Keratinocyte (primary cell): Measurements from ENCODE around the gene AP3B1. TPM values are rescaled to one million over a fixed set of nuclear protein-coding genes. Genes with fewer than 3 reads are reported as not detected.

ENCODE experiments used
- DNase-seq: peaks from one replicate; pipeline ENCODE4 v3.0.0-alpha.2; 2011; ENCODE audit warnings: low read depth, missing footprints, low spot score
- FAIRE-seq: peaks from 2 replicates; lab custom pipeline; 2011; peaks lifted over from hg19 to GRCh38; lab: Jason Lieb, UNC
- H2AFZ ChIP-seq: 2 replicates; pipeline ENCODE4 v1.6.0; 2012; ENCODE audit warnings: low read length, control low read depth, inconsistent platforms; ENCODE audit not compliant: control insufficient read depth
- H3K27ac ChIP-seq: 2 replicates; pipeline ENCODE4 v1.5.1; 2011; ENCODE audit warnings: low read length; ENCODE audit not compliant: control insufficient read depth, insufficient read depth
- H3K27me3 ChIP-seq: 3 replicates; pipeline ENCODE4 v1.6.0; 2011; ENCODE audit warnings: low read length; ENCODE audit not compliant: control insufficient read depth, insufficient read depth; ENCODE audit errors: extremely low read depth
- H3K36me3 ChIP-seq, 2 experiments: 2 replicates in 1 of 2; 3 replicates in 1 of 2; pipeline ENCODE4 v1.5.1; 2011; ENCODE audit warnings: low read length in 2 of 2, mild to moderate bottlenecking in 1 of 2; ENCODE audit not compliant: control insufficient read depth in 2 of 2, insufficient read depth in 2 of 2; ENCODE audit errors: extremely low read depth in 1 of 2
- H3K4me1 ChIP-seq: 3 replicates; pipeline ENCODE4 v1.5.1; 2011; ENCODE audit warnings: low read length; ENCODE audit not compliant: control insufficient read depth, insufficient read depth; ENCODE audit errors: extremely low read depth
- H3K4me2 ChIP-seq: 3 replicates; pipeline ENCODE4 v1.6.0; 2011; ENCODE audit warnings: low read depth, low read length; ENCODE audit not compliant: control insufficient read depth, insufficient read depth; ENCODE audit errors: extremely low read depth
- H3K4me3 ChIP-seq, 3 experiments: fragments of 200-600 bp in 1 of 3; sonication (generic) in 1 of 3; 2 replicates in 2 of 3; 3 replicates in 1 of 3; pipeline ENCODE4 v1.5.1; 2011 to 2016; ENCODE audit warnings: low read length in 3 of 3, mild to moderate bottlenecking in 3 of 3, control low read depth in 2 of 3, inconsistent platforms in 1 of 3, low read depth in 1 of 3, mixed read lengths in 1 of 3, mixed run types in 1 of 3, moderate library complexity in 1 of 3; ENCODE audit not compliant: control insufficient read depth in 2 of 3, insufficient read depth in 2 of 3; ENCODE audit errors: extremely low read depth in 1 of 3
- H3K79me2 ChIP-seq: 2 replicates; pipeline ENCODE4 v1.6.0; 2012; ENCODE audit warnings: low read length; ENCODE audit not compliant: control insufficient read depth, insufficient read depth
- H3K9ac ChIP-seq: 3 replicates; pipeline ENCODE4 v1.6.0; 2011; ENCODE audit warnings: low read length; ENCODE audit not compliant: control insufficient read depth, insufficient read depth; ENCODE audit errors: extremely low read depth
- H3K9me1 ChIP-seq: 3 replicates; pipeline ENCODE4 v1.6.0; 2011; ENCODE audit warnings: low read length; ENCODE audit not compliant: control insufficient read depth, insufficient read depth; ENCODE audit errors: extremely low read depth
- H3K9me3 ChIP-seq: 2 replicates; pipeline ENCODE4 v1.5.1; 2012; ENCODE audit warnings: low read depth, low read length; ENCODE audit not compliant: control insufficient read depth
- H4K20me1 ChIP-seq: 3 replicates; pipeline ENCODE4 v1.6.0; 2011; ENCODE audit warnings: low read length; ENCODE audit not compliant: control insufficient read depth, insufficient read depth; ENCODE audit errors: extremely low read depth
- EZH2 ChIP-seq: IDR thresholded peaks from one replicate; pipeline ENCODE4 v1.6.1; 2012; ENCODE audit warnings: inconsistent platforms, mild to moderate bottlenecking, low read length, moderate library complexity
- dilution Hi-C: fragments of 300-500 bp; cut with MboI; formaldehyde crosslinking; loops from one replicate; pipeline ENCODE4 v1.7.0; 2020; ENCODE audit warnings: low sequenced_read_pairs; ENCODE audit not compliant: extremely low pct_ligation_motif_present
- polyA minus RNA-seq, 3 experiments: library from RNA; depleted of rRNA, polyadenylated mRNA; stranded (reverse); fragments of >200 nt; gene quantifications; 1 replicate in 1 of 3; 2 replicates in 1 of 3; 3 replicates in 1 of 3; pipeline ENCODE4 v1.2.3, GENCODE V29; 2011
- polyA plus RNA-seq, 5 experiments: library from polyadenylated mRNA; depleted of rRNA in 3 of 5; stranded (reverse) in 3 of 5; stranded (forward) in 1 of 5; unstranded in 1 of 5; fragments of >200 nt; gene quantifications; 1 replicate in 1 of 5; 2 replicates in 3 of 5; 3 replicates in 1 of 5; pipeline versions ENCODE4 v1.2.1 to v1.2.3, GENCODE V29; 2011 to 2012; ENCODE audit warnings: missing spikeins in 2 of 5, low read depth in 1 of 5, low replicate concordance in 1 of 5
- TF ChIP-seq, protein P1 (sequence below), 3 experiments: IDR thresholded peaks in 1 of 3; conservative IDR thresholded peaks in 1 of 3; optimal IDR thresholded peaks in 1 of 3; 2 replicates in 2 of 3; 3 replicates in 1 of 3; pipeline versions ENCODE3 to v1.5.1; 2011; ENCODE audit warnings: low read length in 3 of 3, mild to moderate bottlenecking in 3 of 3, moderate library complexity in 2 of 3, control low read depth in 1 of 3, inconsistent platforms in 1 of 3; ENCODE audit not compliant: insufficient read depth in 2 of 3; ENCODE audit errors: extremely low read depth in 1 of 3

Gene AP3B1, protein sequence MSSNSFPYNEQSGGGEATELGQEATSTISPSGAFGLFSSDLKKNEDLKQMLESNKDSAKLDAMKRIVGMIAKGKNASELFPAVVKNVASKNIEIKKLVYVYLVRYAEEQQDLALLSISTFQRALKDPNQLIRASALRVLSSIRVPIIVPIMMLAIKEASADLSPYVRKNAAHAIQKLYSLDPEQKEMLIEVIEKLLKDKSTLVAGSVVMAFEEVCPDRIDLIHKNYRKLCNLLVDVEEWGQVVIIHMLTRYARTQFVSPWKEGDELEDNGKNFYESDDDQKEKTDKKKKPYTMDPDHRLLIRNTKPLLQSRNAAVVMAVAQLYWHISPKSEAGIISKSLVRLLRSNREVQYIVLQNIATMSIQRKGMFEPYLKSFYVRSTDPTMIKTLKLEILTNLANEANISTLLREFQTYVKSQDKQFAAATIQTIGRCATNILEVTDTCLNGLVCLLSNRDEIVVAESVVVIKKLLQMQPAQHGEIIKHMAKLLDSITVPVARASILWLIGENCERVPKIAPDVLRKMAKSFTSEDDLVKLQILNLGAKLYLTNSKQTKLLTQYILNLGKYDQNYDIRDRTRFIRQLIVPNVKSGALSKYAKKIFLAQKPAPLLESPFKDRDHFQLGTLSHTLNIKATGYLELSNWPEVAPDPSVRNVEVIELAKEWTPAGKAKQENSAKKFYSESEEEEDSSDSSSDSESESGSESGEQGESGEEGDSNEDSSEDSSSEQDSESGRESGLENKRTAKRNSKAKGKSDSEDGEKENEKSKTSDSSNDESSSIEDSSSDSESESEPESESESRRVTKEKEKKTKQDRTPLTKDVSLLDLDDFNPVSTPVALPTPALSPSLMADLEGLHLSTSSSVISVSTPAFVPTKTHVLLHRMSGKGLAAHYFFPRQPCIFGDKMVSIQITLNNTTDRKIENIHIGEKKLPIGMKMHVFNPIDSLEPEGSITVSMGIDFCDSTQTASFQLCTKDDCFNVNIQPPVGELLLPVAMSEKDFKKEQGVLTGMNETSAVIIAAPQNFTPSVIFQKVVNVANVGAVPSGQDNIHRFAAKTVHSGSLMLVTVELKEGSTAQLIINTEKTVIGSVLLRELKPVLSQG
- 40.1 to 65.1 TPM (median 57.4 TPM) in 3 replicates for polyA plus RNA-seq
- polyA plus RNA-seq (2011; ENCODE audit: low read depth) = 41.0 TPM
- 38.4 and 79.1 TPM in 2 replicates for polyA plus RNA-seq (2011; cell fraction: cytosol; rRNA removed)
- polyA plus RNA-seq (2011; cell fraction: nucleus; rRNA removed) = 61.9 and 72.3 TPM in 2 replicates
- polyA plus RNA-seq (2012; ENCODE audit: low replicate concordance) = 25.7 and 40.8 TPM in 2 replicates
- 26.4 to 83.3 TPM (median 47.4 TPM) in 3 replicates for polyA minus RNA-seq
- polyA minus RNA-seq (2011; cell fraction: cytosol; rRNA and poly(A)+ RNA removed) = 26.1 TPM
- 39.6 and 79.4 TPM in 2 replicates for polyA minus RNA-seq (2011; cell fraction: nucleus; rRNA and poly(A)+ RNA removed)

DNA sequence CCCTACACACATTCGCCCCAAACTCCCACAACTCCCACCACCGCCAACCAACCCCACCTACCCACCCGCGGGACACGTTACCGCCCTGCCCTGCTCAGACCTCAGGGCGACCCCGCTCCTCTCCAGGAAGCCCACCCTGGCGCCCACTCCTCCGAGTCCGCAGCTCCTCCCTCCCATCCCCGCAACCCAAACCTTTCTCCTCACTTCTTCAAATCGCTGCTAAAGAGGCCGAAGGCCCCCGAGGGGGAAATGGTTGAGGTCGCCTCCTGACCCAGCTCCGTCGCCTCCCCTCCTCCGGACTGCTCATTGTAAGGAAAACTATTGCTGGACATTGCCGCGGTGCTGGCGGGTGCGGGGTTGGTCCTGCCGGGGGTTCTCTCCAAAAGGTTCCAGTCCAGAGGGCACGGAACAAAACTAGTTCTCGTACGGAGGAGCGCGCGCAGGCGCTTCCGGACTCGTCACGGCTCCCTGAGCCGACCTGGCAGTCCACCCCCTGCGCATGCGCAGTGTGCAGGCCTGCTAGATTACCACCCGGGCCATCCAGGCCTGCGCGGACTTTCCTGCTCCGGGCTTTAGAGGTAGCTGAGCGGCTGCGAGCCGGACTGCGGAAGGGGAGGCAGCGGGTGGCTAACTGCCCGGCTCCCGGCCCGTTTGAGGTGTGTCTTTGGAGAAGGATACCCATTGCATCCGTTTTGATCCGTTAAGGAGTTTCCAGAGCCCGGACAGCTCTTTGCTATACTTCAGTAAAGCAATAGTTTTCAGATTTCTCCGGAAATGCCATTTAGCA is at the start of gene AP3B1:
Gene AP3B1 (minus strand): TSS at position 451 of the 787 bp plus-strand sequence. CDS start 119 bp downstream, at position 332.
- H3K9me3 ChIP-seq = no peaks in the 10 kb centered on the region
- H3K79me2 ChIP-seq = peaks cover 48% of the 10 kb centered on the region
- H3K4me1 ChIP-seq = peaks cover 10% of the 10 kb centered on the region
- peak within 1 kb of the TSS; percentile 93 to 98 (median 98) for H3K4me3 ChIP-seq
- no peaks in the 10 kb centered on the region for H3K36me3 ChIP-seq
- peak; percentile 93 for FAIRE-seq
- no peaks in the 10 kb centered on the region for H3K27me3 ChIP-seq
- dilution Hi-C loops = no loop called here
- no peak for TF ChIP-seq EZH2
- TF ChIP-seq, protein P1, sequence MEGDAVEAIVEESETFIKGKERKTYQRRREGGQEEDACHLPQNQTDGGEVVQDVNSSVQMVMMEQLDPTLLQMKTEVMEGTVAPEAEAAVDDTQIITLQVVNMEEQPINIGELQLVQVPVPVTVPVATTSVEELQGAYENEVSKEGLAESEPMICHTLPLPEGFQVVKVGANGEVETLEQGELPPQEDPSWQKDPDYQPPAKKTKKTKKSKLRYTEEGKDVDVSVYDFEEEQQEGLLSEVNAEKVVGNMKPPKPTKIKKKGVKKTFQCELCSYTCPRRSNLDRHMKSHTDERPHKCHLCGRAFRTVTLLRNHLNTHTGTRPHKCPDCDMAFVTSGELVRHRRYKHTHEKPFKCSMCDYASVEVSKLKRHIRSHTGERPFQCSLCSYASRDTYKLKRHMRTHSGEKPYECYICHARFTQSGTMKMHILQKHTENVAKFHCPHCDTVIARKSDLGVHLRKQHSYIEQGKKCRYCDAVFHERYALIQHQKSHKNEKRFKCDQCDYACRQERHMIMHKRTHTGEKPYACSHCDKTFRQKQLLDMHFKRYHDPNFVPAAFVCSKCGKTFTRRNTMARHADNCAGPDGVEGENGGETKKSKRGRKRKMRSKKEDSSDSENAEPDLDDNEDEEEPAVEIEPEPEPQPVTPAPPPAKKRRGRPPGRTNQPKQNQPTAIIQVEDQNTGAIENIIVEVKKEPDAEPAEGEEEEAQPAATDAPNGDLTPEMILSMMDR (optimal IDR thresholded peaks at IDR 0.05 in 1 of 3, IDR thresholded peaks at IDR 0.05 in 1 of 3, conservative IDR thresholded peaks at IDR 0.05 in 1 of 3; ENCODE audit: extremely low read depth in 1 of 3, insufficient read depth in 2 of 3, low read length in 3 of 3) = no peak
- peak within 1 kb of the TSS; percentile 95 for H3K27ac ChIP-seq
- peak within 1 kb of the TSS; percentile 96 for H2AFZ ChIP-seq
- peak; percentile 87 for DNase-seq
- peak within 1 kb of the TSS; percentile 98 for H3K9ac ChIP-seq
- no peaks in the 10 kb centered on the region for H3K9me1 ChIP-seq
- peak within 1 kb of the TSS; percentile 90 for H3K4me2 ChIP-seq
- H4K20me1 ChIP-seq = no peaks in the 10 kb centered on the region

DNA sequence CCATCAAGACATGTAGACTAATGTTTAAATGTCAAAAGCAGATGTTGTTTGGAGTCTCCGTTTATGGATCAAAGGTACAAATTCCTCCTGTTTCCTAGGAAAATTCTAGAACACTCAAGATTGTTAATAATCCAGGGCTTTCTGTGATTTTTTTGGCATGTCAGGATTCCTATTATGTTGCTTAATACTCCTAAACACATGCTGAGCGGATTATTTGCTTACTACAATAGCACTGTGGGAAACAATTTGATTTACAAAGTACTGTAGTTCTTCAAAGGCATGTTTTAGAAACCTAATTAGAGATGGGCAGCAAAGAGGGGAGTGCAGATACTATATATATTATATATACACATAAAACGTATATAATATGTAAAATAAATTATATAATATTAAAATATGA is 46.9 kb upstream of the AP3B1 start:
- no peaks in the 10 kb centered on the region for H3K9me3 ChIP-seq
- H3K4me2 ChIP-seq = no peak overlapping the region
- no peaks in the 10 kb centered on the region for H3K36me3 ChIP-seq
- no peaks in the 10 kb centered on the region for H3K9me1 ChIP-seq
- H3K9ac ChIP-seq = no peak overlapping the region
- H3K27ac ChIP-seq = no peak overlapping the region
- H3K4me1 ChIP-seq = peaks cover 6% of the 10 kb centered on the region
- H2AFZ ChIP-seq = no peak overlapping the region
- no peaks in the 10 kb centered on the region for H3K27me3 ChIP-seq
- TF ChIP-seq, protein P1 (optimal IDR thresholded peaks at IDR 0.05 in 1 of 3, IDR thresholded peaks at IDR 0.05 in 1 of 3, conservative IDR thresholded peaks at IDR 0.05 in 1 of 3; ENCODE audit: extremely low read depth in 1 of 3, insufficient read depth in 2 of 3, low read length in 3 of 3) = no peak
- no peak for TF ChIP-seq EZH2
- H4K20me1 ChIP-seq = no peaks in the 10 kb centered on the region
- dilution Hi-C loops = no loop called here
- FAIRE-seq = no peak
- H3K79me2 ChIP-seq = no peaks in the 10 kb centered on the region
- no peak for DNase-seq
- H3K4me3 ChIP-seq = no peak overlapping the region
